H1 (cell line): ENCODE measurements around the gene SLC12A7. TPM values are rescaled to one million over a fixed set of nuclear protein-coding genes. Genes with fewer than 3 reads are reported as not detected.

Source experiments
- CHD7 ChIP-seq: fragments of 300-600 bp; sonication (generic); IDR thresholded peaks from 2 replicates; pipeline ENCODE4 v1.7.1; 2012; ENCODE audit warnings: low read length, moderate library complexity, mild to moderate bottlenecking, inconsistent platforms; ENCODE audit not compliant: insufficient replicate concordance
- GTF2F1 ChIP-seq: IDR thresholded peaks from 2 replicates; pipeline ENCODE4 v1.6.1; 2012; ENCODE audit warnings: low read depth, low read length, improper control_type of control experiment, borderline replicate concordance
- JUN ChIP-seq: IDR thresholded peaks from 2 replicates; pipeline ENCODE4 v1.6.1; 2011; ENCODE audit warnings: low read depth, mild to moderate bottlenecking, improper control_type of control experiment, low read length
- KDM1A ChIP-seq: fragments of 200-600, 300-600 bp; sonication (generic); IDR thresholded peaks from 2 replicates; pipeline ENCODE4 v1.7.1; 2016; ENCODE audit warnings: mild to moderate bottlenecking, low read length, borderline replicate concordance
- PHF8 ChIP-seq: fragments of 200-600 bp; sonication (generic); conservative IDR thresholded peaks from 2 replicates; pipeline ENCODE4 v1.7.1; 2012; ENCODE audit warnings: low read depth, mild to moderate bottlenecking, inconsistent platforms, low read length, moderate library complexity
- SIN3A ChIP-seq, 2 experiments: IDR thresholded peaks in 1 of 2; conservative IDR thresholded peaks in 1 of 2; 2 replicates each; pipeline ENCODE4 v1.6.1; 2011 to 2012; ENCODE audit warnings: low read length in 2 of 2, improper control_type of control experiment in 1 of 2, low read depth in 1 of 2, mild to moderate bottlenecking in 1 of 2
- polyA plus RNA-seq, 7 experiments: library from polyadenylated mRNA; depleted of rRNA in 3 of 7; stranded (reverse) in 5 of 7; unstranded in 2 of 7; fragments of >200 nt in 5 of 7; fragments of 200-250 nt in 2 of 7; gene quantifications; 1 replicate in 5 of 7; 2 replicates in 1 of 7; 4 replicates in 1 of 7; pipeline versions ENCODE4 v1.2.1 to v1.2.3, GENCODE V29; 2011 to 2013; ENCODE audit warnings: missing spikeins in 2 of 7, mixed read lengths in 2 of 7
- total RNA-seq: library from RNA; stranded (reverse); fragmentation: NEBNext Ultra II Directional; extraction: Animal tissue kit (Norgen Biotek cat#: 25700); gene quantifications from 2 replicates; pipeline ENCODE4 v1.2.1, GENCODE V29; 2021
- TF ChIP-seq, protein P1 (sequence below): IDR thresholded peaks from 2 replicates; pipeline ENCODE4 v1.6.1; 2012; ENCODE audit warnings: low read length, inconsistent platforms
- TF ChIP-seq, protein P2 (sequence below): IDR thresholded peaks from 2 replicates; pipeline ENCODE4 v1.6.1; 2012; ENCODE audit warnings: inconsistent platforms

Gene SLC12A7
- total and polyA plus RNA-seq, 2 of the 8 experiments (the other 6 are each of a cell fraction or from before 2014, with no cell fraction given) = 23.5 to 39.7 TPM

DNA sequence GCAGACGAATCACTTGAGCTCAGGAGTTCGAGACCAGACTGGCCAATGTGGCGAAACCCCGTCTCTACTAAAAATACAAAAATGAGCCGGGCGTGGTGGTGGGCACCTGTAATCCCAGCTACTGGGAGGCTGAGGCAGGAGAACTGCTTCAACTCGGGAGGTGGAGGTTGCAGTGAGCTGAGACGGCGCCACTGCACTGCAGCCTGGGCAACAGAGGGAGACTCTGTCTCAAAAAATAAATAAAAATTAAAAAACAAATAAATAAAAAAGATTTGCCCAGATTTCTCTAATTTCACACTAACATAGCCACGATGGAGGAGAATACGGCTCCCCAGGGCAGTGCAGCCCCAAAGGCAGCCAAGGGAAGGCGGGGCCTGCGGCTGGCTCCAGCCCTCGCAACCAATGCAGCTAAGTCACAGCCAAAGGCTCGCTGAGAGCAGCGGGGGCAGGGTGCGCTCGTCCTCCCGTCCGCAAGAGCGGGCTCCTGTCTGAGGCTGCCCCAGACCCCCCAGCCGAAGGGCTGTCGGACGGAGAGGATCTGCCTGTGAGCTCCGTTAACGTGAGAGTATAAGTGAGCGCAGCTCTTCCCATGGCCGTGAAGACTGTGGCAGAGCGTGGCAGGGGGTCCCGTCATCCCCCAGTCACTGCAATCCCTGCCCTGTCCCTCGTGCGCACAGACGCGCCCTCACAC lies 43.5 kb downstream of the SLC12A7 start (continued):
- TF ChIP-seq CHD7 = no peak
- no peak for TF ChIP-seq JUN
- TF ChIP-seq, protein P1, sequence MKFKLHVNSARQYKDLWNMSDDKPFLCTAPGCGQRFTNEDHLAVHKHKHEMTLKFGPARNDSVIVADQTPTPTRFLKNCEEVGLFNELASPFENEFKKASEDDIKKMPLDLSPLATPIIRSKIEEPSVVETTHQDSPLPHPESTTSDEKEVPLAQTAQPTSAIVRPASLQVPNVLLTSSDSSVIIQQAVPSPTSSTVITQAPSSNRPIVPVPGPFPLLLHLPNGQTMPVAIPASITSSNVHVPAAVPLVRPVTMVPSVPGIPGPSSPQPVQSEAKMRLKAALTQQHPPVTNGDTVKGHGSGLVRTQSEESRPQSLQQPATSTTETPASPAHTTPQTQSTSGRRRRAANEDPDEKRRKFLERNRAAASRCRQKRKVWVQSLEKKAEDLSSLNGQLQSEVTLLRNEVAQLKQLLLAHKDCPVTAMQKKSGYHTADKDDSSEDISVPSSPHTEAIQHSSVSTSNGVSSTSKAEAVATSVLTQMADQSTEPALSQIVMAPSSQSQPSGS = no peak
- no peak for TF ChIP-seq SIN3A (conservative IDR thresholded peaks at IDR 0.05 in 1 of 2, IDR thresholded peaks at IDR 0.05 in 1 of 2; ENCODE audit: low read depth in 1 of 2, low read length in 2 of 2)
- no peak for TF ChIP-seq GTF2F1
- TF ChIP-seq, protein P2, sequence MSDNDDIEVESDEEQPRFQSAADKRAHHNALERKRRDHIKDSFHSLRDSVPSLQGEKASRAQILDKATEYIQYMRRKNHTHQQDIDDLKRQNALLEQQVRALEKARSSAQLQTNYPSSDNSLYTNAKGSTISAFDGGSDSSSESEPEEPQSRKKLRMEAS = no peak
- no peak for TF ChIP-seq PHF8
- TF ChIP-seq KDM1A = no peak
